Measurements from ENCODE around the gene ZKSCAN2. TPM values are rescaled to one million over a fixed set of nuclear protein-coding genes. Genes with fewer than 3 reads are reported as not detected.

Gene ZKSCAN2
- total and polyA plus RNA-seq, 9 of the 15 experiments (the other 6 are each of a cell fraction or from before 2014, with no cell fraction given), result 1.3 to 9.5 (median 4.2) TPM

GRCh38 chr16:25189305-25189704, 68.3 kb downstream of the ZKSCAN2 start:
- in situ Hi-C loops (cut with MboI) (no loop called here), intact Hi-C loops (cut with micrococcal nuclease) (no loop called here)
- Histone ChIP-seq H3K4me1 (replicated peaks in 1 of 2; ENCODE audit: control insufficient read depth in 2 of 2, insufficient read depth in 2 of 2, low read length in 2 of 2) (no peaks in the 10 kb centered on the region), H3K79me2 (ENCODE audit: control insufficient read depth, insufficient read depth, low read length) (no peaks in the 10 kb centered on the region), H3K9me1 (ENCODE audit: control insufficient read depth, insufficient read depth, low read length) (no peaks in the 10 kb centered on the region), H3K9me3 (replicated peaks; ENCODE audit: control insufficient read depth, insufficient read depth, low read depth, low read length) (no peaks in the 10 kb centered on the region), H4K20me1 (replicated peaks; ENCODE audit: control insufficient read depth, insufficient read depth, low read length) (no peaks in the 10 kb centered on the region), H2AFZ (ENCODE audit: low read depth, low read length) (no peak overlapping the region), H3K4me2 (ENCODE audit: insufficient read depth, low read length) (no peak overlapping the region), H3K4me3 (no peak overlapping the region), H3K9ac (ENCODE audit: insufficient read depth in 1 of 2, low read depth in 2 of 2, low read length in 2 of 2) (no peak overlapping the region), H3K27me3 (ENCODE audit: control insufficient read depth in 2 of 2, insufficient read depth in 2 of 2, low read length in 2 of 2) (peaks cover 0 to 2% of the 10 kb centered on the region in 2 experiments; a peak in 1 of 5 replicates), H3K36me3 (ENCODE audit: control insufficient read depth, insufficient read depth, low read length) (no peaks in the 10 kb centered on the region), H3K27ac (ENCODE audit: extremely low read depth, low read depth, low read length) (no peak overlapping the region)
- TF ChIP-seq KDM5B (IDR thresholded peaks at IDR 0.05; ENCODE audit: insufficient replicate concordance, low read depth, low read length) (no peak), JUNB (CRISPR knock-in tag; conservative IDR thresholded peaks at IDR 0.05) (no peak), MCM2 (IDR thresholded peaks at IDR 0.05; ENCODE audit: low read depth) (no peak), GATAD2A (IDR thresholded peaks at IDR 0.05) (no peak), MAZ (CRISPR knock-in tag; conservative IDR thresholded peaks at IDR 0.05 in 1 of 2, IDR thresholded peaks at IDR 0.05 in 1 of 2) (no peak), HINFP (tag; conservative IDR thresholded peaks at IDR 0.05; ENCODE audit: low read depth) (no peak), NKRF (IDR thresholded peaks at IDR 0.05; ENCODE audit: borderline replicate concordance) (no peak)
- FAIRE-seq, result no peak
- CTCF ChIA-PET (ENCODE audit: low intra/inter-chr PET ratio), result no interaction called here
- POLR2A ChIA-PET, result no interaction called here
- BruUV-seq (replicated peaks), result no TSS peak
- ATAC-seq, result no peak
- DNase-seq (ENCODE audit: extremely low read depth in 1 of 4, low spot score in 3 of 4), result no peak
- 50% methylated on average over 6 of the region's 6 CpGs for WGBS (ENCODE audit: insufficient coverage, low coverage, missing lambda C conversion rate)
